Endothelial cell of umbilical vein (primary cell): ENCODE results near the gene ZNF816.

Source experiments
- CTCF ChIP-seq, 2 donors: IDR thresholded peaks; 1 replicate in 1 of 2; 2 replicates in 1 of 2; pipeline ENCODE4 v1.5.1; 2011; ENCODE audit warnings: low read length in 2 of 2, mild to moderate bottlenecking in 2 of 2, moderate library complexity in 2 of 2, control low read depth in 1 of 2, inconsistent platforms in 1 of 2, low read depth in 1 of 2; ENCODE audit not compliant: insufficient read depth in 1 of 2; ENCODE audit errors: extremely low read depth in 1 of 2
- EZH2 ChIP-seq: IDR thresholded peaks from 2 replicates; pipeline ENCODE4 v1.6.1; 2012; ENCODE audit warnings: borderline replicate concordance, low read depth, mild to moderate bottlenecking, moderate library complexity, low read length, inconsistent platforms; ENCODE audit not compliant: severe bottlenecking
- MAX ChIP-seq: IDR thresholded peaks from 2 replicates; pipeline ENCODE4 v1.6.1; 2011; ENCODE audit not compliant: insufficient read depth, insufficient read length
- POLR2A ChIP-seq: IDR thresholded peaks from 2 replicates; pipeline ENCODE4 v1.6.1; 2012; ENCODE audit warnings: low read depth, mild to moderate bottlenecking, control low read depth, low read length
- POLR2AphosphoS5 ChIP-seq: IDR thresholded peaks from 2 replicates; pipeline ENCODE4 v1.6.1; 2012; ENCODE audit warnings: low read depth, mild to moderate bottlenecking, control low read depth, low read length, moderate library complexity; ENCODE audit not compliant: insufficient read depth

GRCh38 chr19:52938761-52939160 lies 23.9 kb downstream of the ZNF816 start:
- TF ChIP-seq POLR2A (no peak), CTCF (IDR thresholded peaks at IDR 0.05; ENCODE audit: extremely low read depth in 1 of 2, insufficient read depth in 1 of 2, low read depth in 1 of 2, low read length in 2 of 2) (no peak), MAX (no peak), EZH2 (no peak), POLR2AphosphoS5 (no peak)
